GM21619 (cell line): ENCODE results near the gene MS4A15.
"Not testable (repeated sequence)": the region's sequence is repeated elsewhere in the genome, so short reads cannot be mapped to it uniquely, and the experiment has no call there.

Experiments used
- ATAC-seq: cut with Tn5 transposase; IDR thresholded peaks from one replicate; pipeline ENCODE4 v1.9.1; 2021; ENCODE audit not compliant: unreplicated experiment

Gene MS4A15

GRCh38 chr11:60753309-60753708 is 3.4 kb upstream of the MS4A15 start:
- ATAC-seq = no peak

GRCh38 chr11:60754887-60755286 is 1.8 kb upstream of the MS4A15 start:
- ATAC-seq = no peak

GRCh38 chr11:60757231-60757800 is 649 bp downstream of the MS4A15 start:
- ATAC-seq = no peak

GRCh38 chr11:60758671-60759070 is 2.0 kb downstream of the MS4A15 start:
- not testable (repeated sequence) for ATAC-seq

GRCh38 chr11:60759438-60760225 is 3.0 kb downstream of the MS4A15 start:
- ATAC-seq = not testable (repeated sequence)

- ATAC-seq = peak; percentile 22
These were observed 4.9 kb downstream of the MS4A15 start for GRCh38 chr11:60761436-60762190.

GRCh38 chr11:60762851-60763691 is 6.4 kb downstream of the MS4A15 start:
- ATAC-seq = peak; percentile 64

GRCh38 chr11:60763692-60764369 is 7.2 kb downstream of the MS4A15 start:
- no peak for ATAC-seq

- ATAC-seq = peak; percentile 42
These were observed 8.2 kb downstream of the MS4A15 start for GRCh38 chr11:60764879-60765278.

GRCh38 chr11:60765355-60765754 is 8.7 kb downstream of the MS4A15 start:
- no peak for ATAC-seq

- ATAC-seq = no peak
These were observed 9.9 kb downstream of the MS4A15 start for GRCh38 chr11:60766547-60766946.

- no peak for ATAC-seq
These were observed 10.7 kb downstream of the MS4A15 start for GRCh38 chr11:60767388-60767811.

- ATAC-seq = no peak
These were observed 11.5 kb downstream of the MS4A15 start for GRCh38 chr11:60768202-60768601.

- ATAC-seq = no peak
These were observed 12.6 kb downstream of the MS4A15 start for GRCh38 chr11:60769273-60769672.

GRCh38 chr11:60769811-60770210 is 13.1 kb downstream of the MS4A15 start:
- ATAC-seq = no peak

- no peak for ATAC-seq
These were observed 14.5 kb downstream of the MS4A15 start for GRCh38 chr11:60771146-60771545.

GRCh38 chr11:60771879-60772525 is 15.3 kb downstream of the MS4A15 start:
- peak; percentile 42 for ATAC-seq

GRCh38 chr11:60772666-60773065 is 16.0 kb downstream of the MS4A15 start:
- no peak for ATAC-seq

- ATAC-seq = no peak
These were observed 18.1 kb downstream of the MS4A15 start for GRCh38 chr11:60774726-60775125.

GRCh38 chr11:60775420-60775961 is 18.8 kb downstream of the MS4A15 start:
- peak; percentile 64 for ATAC-seq
